ENCODE data around the gene PPP4R1. TPM values are rescaled to one million over a fixed set of nuclear protein-coding genes. Genes with fewer than 3 reads are reported as not detected.

The PPP4R1 gene
- total RNA-seq, 2 experiments from 2014 or later = 35.7 to 40.2 TPM

DNA sequence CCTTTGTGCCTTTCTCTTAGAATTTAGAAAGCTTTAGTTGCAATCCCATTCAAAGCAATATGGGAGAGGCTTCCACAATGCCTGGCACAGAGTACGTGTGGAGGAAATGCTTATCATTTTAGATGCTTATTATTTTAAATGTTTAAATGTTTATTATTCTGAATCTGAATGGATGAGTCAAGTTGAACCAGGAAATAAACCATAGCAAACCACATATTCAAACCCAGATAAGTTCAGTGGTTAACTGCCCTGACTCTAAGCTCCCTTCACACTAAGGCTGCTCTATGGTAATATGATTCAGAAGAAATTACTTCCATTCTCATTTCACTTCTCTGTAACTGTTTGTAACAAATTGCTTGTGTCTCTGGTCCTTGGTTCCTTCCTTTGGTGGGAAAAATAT, 5.2 kb upstream of the PPP4R1 start:
- Histone ChIP-seq H3K27me3 (ENCODE audit: control insufficient read depth in 1 of 2, insufficient read depth in 2 of 2, low read length in 2 of 2) (no peaks in the 10 kb centered on the region), H3K4me3 (ENCODE audit: low read length) (no peak overlapping the region), H3K36me3 (ENCODE audit: insufficient read depth, low read length) (no peaks in the 10 kb centered on the region), H3K27ac (ENCODE audit: low read depth in 1 of 2, low read length in 2 of 2) (no peak overlapping the region), H3K4me1 (ENCODE audit: insufficient read depth, low read length) (peaks cover 7% of the 10 kb centered on the region), H3K9me3 (ENCODE audit: control insufficient read depth in 1 of 2, insufficient read depth in 1 of 2, low read length in 2 of 2) (no peaks in the 10 kb centered on the region)
- H3K9me3 Mint-ChIP-seq = no peaks in the 10 kb centered on the region
- ATAC-seq (ENCODE audit: poor library complexity) (no peak), DNase-seq (peak in 1 of 14 experiments; percentile 19)
- H3K4me3 Mint-ChIP-seq = no peak overlapping the region
- no peaks in the 10 kb centered on the region for H3K27me3 Mint-ChIP-seq
- peaks cover 9% of the 10 kb centered on the region for H3K4me1 Mint-ChIP-seq (ENCODE audit: low read depth)
- CTCF ChIA-PET = interaction anchor here (0.6 to 1.4 kb wide), 2 partner anchors 102 to 268 kb away, joined by 3 read pairs; no protein-coding TSS in a partner anchor
- H3K27ac Mint-ChIP-seq = no peak overlapping the region
- TF ChIP-seq, protein P1, sequence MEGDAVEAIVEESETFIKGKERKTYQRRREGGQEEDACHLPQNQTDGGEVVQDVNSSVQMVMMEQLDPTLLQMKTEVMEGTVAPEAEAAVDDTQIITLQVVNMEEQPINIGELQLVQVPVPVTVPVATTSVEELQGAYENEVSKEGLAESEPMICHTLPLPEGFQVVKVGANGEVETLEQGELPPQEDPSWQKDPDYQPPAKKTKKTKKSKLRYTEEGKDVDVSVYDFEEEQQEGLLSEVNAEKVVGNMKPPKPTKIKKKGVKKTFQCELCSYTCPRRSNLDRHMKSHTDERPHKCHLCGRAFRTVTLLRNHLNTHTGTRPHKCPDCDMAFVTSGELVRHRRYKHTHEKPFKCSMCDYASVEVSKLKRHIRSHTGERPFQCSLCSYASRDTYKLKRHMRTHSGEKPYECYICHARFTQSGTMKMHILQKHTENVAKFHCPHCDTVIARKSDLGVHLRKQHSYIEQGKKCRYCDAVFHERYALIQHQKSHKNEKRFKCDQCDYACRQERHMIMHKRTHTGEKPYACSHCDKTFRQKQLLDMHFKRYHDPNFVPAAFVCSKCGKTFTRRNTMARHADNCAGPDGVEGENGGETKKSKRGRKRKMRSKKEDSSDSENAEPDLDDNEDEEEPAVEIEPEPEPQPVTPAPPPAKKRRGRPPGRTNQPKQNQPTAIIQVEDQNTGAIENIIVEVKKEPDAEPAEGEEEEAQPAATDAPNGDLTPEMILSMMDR (IDR thresholded peaks at IDR 0.05) = no peak
- peaks cover 4% of the 10 kb centered on the region for H3K36me3 Mint-ChIP-seq (ENCODE audit: low read depth)
- POLR2A ChIA-PET = no interaction called here
- intact Hi-C loops (cut with DNase I, micrococcal nuclease) = loop anchor here (5.0 to 10.0 kb wide), 4 partner anchors 142 to 485 kb away; partner anchors contain the start of genes VAPA (in 2 of the 2), ANKRD12 (in 1 of the 2) and RALBP1 (in 1 of the 2)

DNA sequence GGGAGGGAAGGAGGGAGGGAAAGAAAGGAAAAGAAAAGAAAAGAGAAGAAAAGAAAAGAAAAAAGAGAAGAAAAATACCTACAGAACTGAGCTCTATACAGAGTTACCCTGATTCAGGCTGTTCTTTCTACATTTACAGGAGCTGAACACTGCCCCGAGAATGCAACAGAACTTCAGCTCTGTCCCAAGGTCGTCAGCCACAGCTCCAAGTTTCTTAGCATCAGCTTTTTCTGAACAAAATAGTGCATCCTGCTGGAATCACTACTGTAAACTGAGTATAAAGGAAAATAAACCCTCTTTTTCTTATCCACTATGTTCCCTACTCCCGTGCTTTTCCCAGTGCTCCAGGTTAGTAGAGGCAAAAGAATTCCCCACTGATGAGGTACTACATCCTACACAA, 4.7 kb upstream of the PPP4R1 start:
- Mint-ChIP-seq H3K4me3 (no peak overlapping the region), H3K9me3 (no peaks in the 10 kb centered on the region), H3K4me1 (ENCODE audit: low read depth) (peaks cover 9% of the 10 kb centered on the region), H3K36me3 (ENCODE audit: low read depth) (peaks cover 4% of the 10 kb centered on the region), H3K27ac (no peak overlapping the region), H3K27me3 (no peaks in the 10 kb centered on the region)
- H3K4me1 ChIP-seq (ENCODE audit: insufficient read depth, low read length) = peaks cover 7% of the 10 kb centered on the region
- no peaks in the 10 kb centered on the region for H3K9me3 ChIP-seq (ENCODE audit: control insufficient read depth in 1 of 2, insufficient read depth in 1 of 2, low read length in 2 of 2)
- intact Hi-C loops (cut with DNase I, micrococcal nuclease) = loop anchor here (5.0 to 10.0 kb wide), 4 partner anchors 142 to 484 kb away; partner anchors contain the start of genes VAPA (in 2 of the 2), ANKRD12 (in 1 of the 2) and RALBP1 (in 1 of the 2)
- ATAC-seq (ENCODE audit: poor library complexity) (no peak), DNase-seq (no peak)
- H3K27me3 ChIP-seq (ENCODE audit: control insufficient read depth in 1 of 2, insufficient read depth in 2 of 2, low read length in 2 of 2) = no peaks in the 10 kb centered on the region
- no peak overlapping the region for H3K4me3 ChIP-seq (ENCODE audit: low read length)
- ChIA-PET POLR2A (no interaction called here), CTCF (interaction anchor here (1.4 kb wide), 1 partner anchor 102 kb away, joined by 3 read pairs; no protein-coding TSS in a partner anchor)
- H3K27ac ChIP-seq (ENCODE audit: low read depth in 1 of 2, low read length in 2 of 2) = no peak overlapping the region
- no peaks in the 10 kb centered on the region for H3K36me3 ChIP-seq (ENCODE audit: insufficient read depth, low read length)
- TF ChIP-seq, protein P1 (IDR thresholded peaks at IDR 0.05) = no peak

GRCh38 chr18:9617006-9617542, 2.7 kb upstream of the PPP4R1 start:
- H3K4me1 Mint-ChIP-seq (ENCODE audit: low read depth) = peaks cover 26% of the 10 kb centered on the region
- POLR2A ChIA-PET = no interaction called here
- DNase-seq (no peak), ATAC-seq (ENCODE audit: poor library complexity) (no peak)
- CTCF ChIA-PET = no interaction called here
- no peaks in the 10 kb centered on the region for H3K27me3 Mint-ChIP-seq
- Histone ChIP-seq H3K36me3 (ENCODE audit: insufficient read depth, low read length) (no peaks in the 10 kb centered on the region), H3K27me3 (ENCODE audit: control insufficient read depth in 1 of 2, insufficient read depth in 2 of 2, low read length in 2 of 2) (no peaks in the 10 kb centered on the region), H3K4me1 (ENCODE audit: insufficient read depth, low read length) (peaks cover 14% of the 10 kb centered on the region), H3K4me3 (ENCODE audit: low read length) (no peak overlapping the region), H3K9me3 (ENCODE audit: control insufficient read depth in 1 of 2, insufficient read depth in 1 of 2, low read length in 2 of 2) (no peaks in the 10 kb centered on the region), H3K27ac (ENCODE audit: low read depth in 1 of 2, low read length in 2 of 2) (no peak overlapping the region)
- no peak overlapping the region for H3K27ac Mint-ChIP-seq
- TF ChIP-seq, protein P1 (IDR thresholded peaks at IDR 0.05) = no peak
- H3K9me3 Mint-ChIP-seq = no peaks in the 10 kb centered on the region
- H3K4me3 Mint-ChIP-seq = peak overlapping the region; percentile 87
- peaks cover 15% of the 10 kb centered on the region for H3K36me3 Mint-ChIP-seq (ENCODE audit: low read depth)
- intact Hi-C loops (cut with DNase I, micrococcal nuclease) = loop anchor here (5.0 to 10.0 kb wide), 4 partner anchors 140 to 482 kb away; partner anchors contain the start of genes VAPA (in 2 of the 2), ANKRD12 (in 1 of the 2) and RALBP1 (in 1 of the 2)
